ENCODE data around the gene POLG2.
"Not testable (repeated sequence)": the region's sequence is repeated elsewhere in the genome, so short reads cannot be mapped to it uniquely, and the experiment has no call there.

Gene POLG2

GRCh38 chr17:64497565-64498035, 746 bp upstream of the POLG2 start:
- H3K79me2 ChIP-seq (ENCODE audit: insufficient read depth, low read depth): peaks cover 65% of the 10 kb centered on the region
- TF ChIP-seq, protein P1, sequence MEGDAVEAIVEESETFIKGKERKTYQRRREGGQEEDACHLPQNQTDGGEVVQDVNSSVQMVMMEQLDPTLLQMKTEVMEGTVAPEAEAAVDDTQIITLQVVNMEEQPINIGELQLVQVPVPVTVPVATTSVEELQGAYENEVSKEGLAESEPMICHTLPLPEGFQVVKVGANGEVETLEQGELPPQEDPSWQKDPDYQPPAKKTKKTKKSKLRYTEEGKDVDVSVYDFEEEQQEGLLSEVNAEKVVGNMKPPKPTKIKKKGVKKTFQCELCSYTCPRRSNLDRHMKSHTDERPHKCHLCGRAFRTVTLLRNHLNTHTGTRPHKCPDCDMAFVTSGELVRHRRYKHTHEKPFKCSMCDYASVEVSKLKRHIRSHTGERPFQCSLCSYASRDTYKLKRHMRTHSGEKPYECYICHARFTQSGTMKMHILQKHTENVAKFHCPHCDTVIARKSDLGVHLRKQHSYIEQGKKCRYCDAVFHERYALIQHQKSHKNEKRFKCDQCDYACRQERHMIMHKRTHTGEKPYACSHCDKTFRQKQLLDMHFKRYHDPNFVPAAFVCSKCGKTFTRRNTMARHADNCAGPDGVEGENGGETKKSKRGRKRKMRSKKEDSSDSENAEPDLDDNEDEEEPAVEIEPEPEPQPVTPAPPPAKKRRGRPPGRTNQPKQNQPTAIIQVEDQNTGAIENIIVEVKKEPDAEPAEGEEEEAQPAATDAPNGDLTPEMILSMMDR (conservative IDR thresholded peaks at IDR 0.05; ENCODE audit: low read depth, low read length): peak; percentile 60; the same call in 1 of the 2 replicates
- peak overlapping the region; percentile 44 for H3K4me2 ChIP-seq
- peak overlapping the region; percentile 68; the same call in 1 of the 2 replicates for H2AFZ ChIP-seq (ENCODE audit: low read depth)
- H3K27me3 ChIP-seq (ENCODE audit: insufficient read depth, low read depth): no peaks in the 10 kb centered on the region
- H3K36me3 ChIP-seq (ENCODE audit: insufficient read depth): peaks cover 35% of the 10 kb centered on the region; the same call in 1 of the 2 replicates
- H3K4me1 ChIP-seq (ENCODE audit: low read depth, poor library complexity, severe bottlenecking): peaks cover 76% of the 10 kb centered on the region
- peak overlapping the region; percentile 59 for H3K27ac ChIP-seq
- H3K9ac ChIP-seq: peak overlapping the region; percentile 41; the same call in 1 of the 2 replicates
- H3K4me3 ChIP-seq (IDR thresholded peaks at IDR 0.05; ENCODE audit: insufficient read depth, low read depth, low read length): no peak overlapping the region
- peaks cover 31% of the 10 kb centered on the region; the same call in 1 of the 2 replicates for H4K20me1 ChIP-seq (ENCODE audit: insufficient read depth)

- Histone ChIP-seq H3K27ac (peak overlapping the region; percentile 59), H3K4me3 (IDR thresholded peaks at IDR 0.05; ENCODE audit: insufficient read depth, low read depth, low read length) (peak overlapping the region; percentile 34), H4K20me1 (ENCODE audit: insufficient read depth) (peaks cover 19% of the 10 kb centered on the region; the same call in 1 of the 2 replicates), H3K79me2 (ENCODE audit: insufficient read depth, low read depth) (peaks cover 53% of the 10 kb centered on the region), H2AFZ (ENCODE audit: low read depth) (peak overlapping the region; percentile 68), H3K4me1 (ENCODE audit: low read depth, poor library complexity, severe bottlenecking) (peaks cover 63% of the 10 kb centered on the region), H3K36me3 (ENCODE audit: insufficient read depth) (peaks cover 23% of the 10 kb centered on the region; the same call in 1 of the 2 replicates), H3K27me3 (ENCODE audit: insufficient read depth, low read depth) (no peaks in the 10 kb centered on the region), H3K9ac (peak overlapping the region; percentile 41), H3K4me2 (peak overlapping the region; percentile 44)
- TF ChIP-seq, protein P1 (conservative IDR thresholded peaks at IDR 0.05; ENCODE audit: low read depth, low read length): 0 out of 2 replicates have a peak, but pooled peaks have one; percentile 9
Observed at GRCh38 chr17:64496348-64496785, 487 bp downstream of the POLG2 start.

DNA sequence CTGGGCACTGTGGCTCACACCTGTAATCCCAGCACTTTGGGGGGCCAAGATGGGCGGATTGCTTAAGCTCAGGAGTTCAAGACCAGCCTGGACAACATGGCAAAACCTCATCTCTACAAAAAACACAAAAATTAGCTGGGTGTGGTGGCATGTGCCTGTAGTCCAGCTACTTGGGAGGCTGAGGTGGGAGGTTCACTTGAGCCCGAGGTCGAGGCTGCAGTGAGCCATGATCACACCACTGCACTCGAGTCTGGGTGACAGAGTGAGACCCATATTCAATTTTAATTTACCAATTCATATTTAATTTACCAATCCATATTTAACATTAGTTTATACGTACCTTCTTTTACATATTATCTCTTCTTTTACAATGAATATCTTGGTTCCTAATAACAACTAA, 1.6 kb downstream of the POLG2 start:
- H3K4me3 ChIP-seq (IDR thresholded peaks at IDR 0.05; ENCODE audit: insufficient read depth, low read depth, low read length); H3K9ac ChIP-seq; H2AFZ ChIP-seq (ENCODE audit: low read depth); H3K27me3 ChIP-seq (ENCODE audit: insufficient read depth, low read depth); H4K20me1 ChIP-seq (ENCODE audit: insufficient read depth); H3K27ac ChIP-seq: not testable (repeated sequence)
- Histone ChIP-seq H3K4me2 (peak overlapping the region; percentile 44), H3K36me3 (ENCODE audit: insufficient read depth) (peaks cover 16% of the 10 kb centered on the region; the same call in 1 of the 2 replicates), H3K79me2 (ENCODE audit: insufficient read depth, low read depth) (peaks cover 42% of the 10 kb centered on the region), H3K4me1 (ENCODE audit: low read depth, poor library complexity, severe bottlenecking) (peaks cover 53% of the 10 kb centered on the region)

DNA sequence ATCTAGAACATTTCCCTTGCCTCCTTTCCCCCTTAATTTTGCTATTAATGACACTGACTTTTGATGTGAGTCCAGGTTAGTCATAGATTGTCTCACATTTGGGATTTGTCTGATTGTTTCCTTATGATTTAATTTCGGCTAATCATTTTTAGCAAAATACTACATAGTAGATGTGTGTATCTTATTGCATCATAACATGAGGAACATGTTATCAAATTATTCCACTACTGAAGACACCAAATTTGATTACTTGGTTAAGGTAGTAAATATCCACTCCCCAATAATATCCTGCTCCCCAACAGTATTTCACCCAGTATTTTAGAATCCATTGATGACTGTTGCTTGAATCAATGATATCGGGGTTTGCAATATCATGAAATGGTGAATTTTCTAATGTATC, 2.7 kb downstream of the POLG2 start:
- peak overlapping the region; percentile 11; the same call in 1 of the 2 replicates for H3K4me2 ChIP-seq
- no peak overlapping the region for H2AFZ ChIP-seq (ENCODE audit: low read depth)
- TF ChIP-seq, protein P1 (conservative IDR thresholded peaks at IDR 0.05; ENCODE audit: low read depth, low read length): no peak
- peaks cover 34% of the 10 kb centered on the region for H3K79me2 ChIP-seq (ENCODE audit: insufficient read depth, low read depth)
- peaks cover 41% of the 10 kb centered on the region for H3K4me1 ChIP-seq (ENCODE audit: low read depth, poor library complexity, severe bottlenecking)
- H3K36me3 ChIP-seq (ENCODE audit: insufficient read depth): 0 out of 2 replicates have a peak, but pooled peaks cover 4% of the 10 kb centered on the region
- H3K27ac ChIP-seq: no peak overlapping the region
- no peaks in the 10 kb centered on the region; the same call in 1 of the 2 replicates for H4K20me1 ChIP-seq (ENCODE audit: insufficient read depth)
- no peak overlapping the region for H3K4me3 ChIP-seq (IDR thresholded peaks at IDR 0.05; ENCODE audit: insufficient read depth, low read depth, low read length)
- H3K9ac ChIP-seq: no peak overlapping the region
- no peaks in the 10 kb centered on the region for H3K27me3 ChIP-seq (ENCODE audit: insufficient read depth, low read depth)

DNA sequence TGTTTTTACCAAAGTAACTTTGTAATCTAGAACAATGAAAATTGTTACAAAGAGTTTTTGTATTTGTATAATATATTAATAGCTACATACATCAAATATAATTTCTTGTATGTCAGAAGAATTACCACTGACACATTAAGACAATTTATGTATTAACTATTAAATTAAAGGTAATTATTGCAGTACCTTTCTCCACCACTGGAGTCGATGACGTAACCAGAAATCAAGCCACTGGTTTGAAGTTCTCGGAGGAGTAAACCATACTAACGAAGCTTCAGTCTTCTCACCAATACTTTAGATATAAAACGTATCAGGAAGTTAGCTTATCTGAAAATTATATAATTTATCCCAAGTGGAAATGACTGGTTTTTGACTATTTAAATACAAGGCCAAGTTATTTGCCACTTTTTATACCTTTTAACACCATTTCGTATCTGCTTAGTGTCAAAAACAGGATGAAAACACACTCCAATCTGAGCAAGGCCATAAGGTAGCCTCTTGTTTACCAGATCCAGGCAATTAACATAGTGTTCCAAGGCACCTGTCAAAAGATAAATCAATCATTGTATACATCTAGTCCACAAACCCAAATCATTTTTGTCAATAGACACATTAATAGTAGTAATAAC, 4.3 kb downstream of the POLG2 start:
- Histone ChIP-seq H3K4me2 (no peak overlapping the region), H3K27me3 (ENCODE audit: insufficient read depth, low read depth) (no peaks in the 10 kb centered on the region), H2AFZ (ENCODE audit: low read depth) (no peak overlapping the region), H3K27ac (no peak overlapping the region), H3K4me1 (ENCODE audit: low read depth, poor library complexity, severe bottlenecking) (peaks cover 26% of the 10 kb centered on the region), H3K9ac (no peak overlapping the region), H3K36me3 (ENCODE audit: insufficient read depth) (0 out of 2 replicates have a peak, but pooled peaks cover 3% of the 10 kb centered on the region), H4K20me1 (ENCODE audit: insufficient read depth) (no peaks in the 10 kb centered on the region), H3K79me2 (ENCODE audit: insufficient read depth, low read depth) (peaks cover 34% of the 10 kb centered on the region), H3K4me3 (IDR thresholded peaks at IDR 0.05; ENCODE audit: insufficient read depth, low read depth, low read length) (no peak overlapping the region)
- TF ChIP-seq, protein P1 (conservative IDR thresholded peaks at IDR 0.05; ENCODE audit: low read depth, low read length): peak; percentile 68; the same call in 1 of the 2 replicates
